Bronchus fibroblast of lung (primary cell): ENCODE results near the gene MPZL3. TPM values are rescaled to one million over a fixed set of nuclear protein-coding genes. Genes with fewer than 3 reads are reported as not detected.

Experiments
- total RNA-seq: library from RNA; depleted of rRNA; stranded (reverse); fragments of >200 nt; gene quantifications from 2 replicates; pipeline ENCODE4 v1.2.3, GENCODE V29; 2015

The MPZL3 gene, protein sequence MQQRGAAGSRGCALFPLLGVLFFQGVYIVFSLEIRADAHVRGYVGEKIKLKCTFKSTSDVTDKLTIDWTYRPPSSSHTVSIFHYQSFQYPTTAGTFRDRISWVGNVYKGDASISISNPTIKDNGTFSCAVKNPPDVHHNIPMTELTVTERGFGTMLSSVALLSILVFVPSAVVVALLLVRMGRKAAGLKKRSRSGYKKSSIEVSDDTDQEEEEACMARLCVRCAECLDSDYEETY
- 0.30 and 0.34 TPM in 2 replicates for total RNA-seq

GRCh38 chr11:118251858-118252652 is at the start of gene MPZL3:
MPZL3 (minus strand) TSS chr11:118252365; CDS start chr11:118252294, 71 bp downstream.

GRCh38 chr11:118263695-118264568 is 11.8 kb upstream of the MPZL3 start, which contains the start of gene MPZL2:
MPZL2 (minus strand) TSS chr11:118264297; CDS start chr11:118264153, 144 bp downstream.

DNA sequence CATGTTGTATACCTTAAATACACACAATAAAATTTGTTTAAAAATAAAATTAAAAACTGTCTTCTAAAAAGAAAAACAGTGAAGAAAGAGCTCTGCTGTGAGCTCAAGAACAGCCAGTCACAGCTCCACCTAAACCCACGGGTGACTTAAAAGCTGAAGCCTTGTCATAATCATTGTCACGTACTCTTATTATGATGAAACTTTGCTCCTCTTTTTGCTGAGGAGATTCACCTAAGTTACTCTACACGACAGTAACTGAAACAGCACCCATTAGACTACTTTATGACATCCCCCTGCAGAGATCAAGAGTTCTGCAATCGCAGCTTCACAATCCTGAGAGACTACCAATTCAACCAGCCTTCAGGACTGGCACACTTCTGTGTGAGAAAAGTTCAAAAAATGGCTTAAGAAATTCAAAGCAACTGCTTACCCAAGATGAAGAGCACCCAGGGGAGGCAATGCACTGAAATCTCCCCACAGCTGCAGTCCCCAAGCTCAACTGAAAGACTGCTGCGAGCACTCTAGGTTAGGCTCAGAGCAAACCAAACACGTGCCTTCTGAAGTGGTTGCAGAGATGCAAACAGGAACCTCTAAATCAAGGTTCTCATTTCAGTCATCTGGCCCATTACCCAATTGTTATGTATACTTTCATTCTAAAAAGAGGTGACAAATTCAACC is 27.5 kb downstream of the MPZL3 start, which contains the start of gene JAML:
JAML (minus strand) TSS at position 501 of the 678 bp plus-strand sequence. CDS start 10,145 bp downstream, outside the sequence.

Other genes starting within 250 kb of the MPZL3 start
- gene TMPRSS4, start 175.3 kb downstream of the MPZL3 start, total RNA-seq, result not detected in 2 replicates
- gene SMIM35, start 165.4 kb downstream of the MPZL3 start, total RNA-seq, result not detected in 2 replicates
- gene SCN4B, start 99.5 kb downstream of the MPZL3 start, total RNA-seq, result 0.30 and 0.34 TPM in 2 replicates
- gene SCN2B, start 75.7 kb downstream of the MPZL3 start, total RNA-seq, result 0.15 and 0.17 TPM in 2 replicates
- gene JAML, start 27.4 kb downstream of the MPZL3 start, total RNA-seq, result not detected in 2 replicates
- not detected in 2 replicates for gene MPZL2, start 11.9 kb upstream of the MPZL3 start, total RNA-seq
- gene CD3E, start 52.4 kb upstream of the MPZL3 start, total RNA-seq, result not detected in 2 replicates
- not detected in 2 replicates for gene CD3D, start 90.3 kb upstream of the MPZL3 start, total RNA-seq
- not detected in 2 replicates for gene CD3G, start 92.0 kb upstream of the MPZL3 start, total RNA-seq
- 31.7 and 33.5 TPM in 2 replicates for gene UBE4A, start 107.2 kb upstream of the MPZL3 start, total RNA-seq
- 56.2 and 62.9 TPM in 2 replicates for gene ATP5MG, start 149.2 kb upstream of the MPZL3 start, total RNA-seq
- gene KMT2A, start 184.1 kb upstream of the MPZL3 start, total RNA-seq, result 10.1 and 13.6 TPM in 2 replicates